Measurements from ENCODE around the gene LGALS7B.

The LGALS7B gene

GRCh38 chr19:38838208-38838985 is 49.4 kb downstream of the LGALS7B start:
- Histone ChIP-seq H3K4me1 (ENCODE audit: control insufficient read depth, low read length) (peaks cover 14% of the 10 kb centered on the region), H3K4me2 (ENCODE audit: low read length) (no peak overlapping the region), H3K27ac (ENCODE audit: low read depth, low read length) (no peak overlapping the region), H4K20me1 (ENCODE audit: control insufficient read depth, insufficient read depth, low read depth, low read length) (peaks cover 8% of the 10 kb centered on the region; the same call in 1 of the 2 replicates), H3K4me3 (ENCODE audit: low read length) (no peak overlapping the region), H3K36me3 (ENCODE audit: control insufficient read depth, low read length) (peaks cover 80% of the 10 kb centered on the region), H3K79me2 (ENCODE audit: control insufficient read depth, low read length) (peaks cover 27% of the 10 kb centered on the region), H3K27me3 (ENCODE audit: control insufficient read depth, low read length) (no peaks in the 10 kb centered on the region), H3F3A (ENCODE audit: control insufficient read depth, insufficient read depth) (peaks cover 65% of the 10 kb centered on the region), H3K9me3 (ENCODE audit: control insufficient read depth, insufficient read depth, low read length) (no peaks in the 10 kb centered on the region), H3K9me2 (replicated peaks; ENCODE audit: control insufficient read depth, low read length) (no peaks in the 10 kb centered on the region)
- TF ChIP-seq EZH2phosphoT487 (IDR thresholded peaks at IDR 0.05; ENCODE audit: borderline replicate concordance, low read length) (no peak), CTCF (IDR thresholded peaks at IDR 0.05; ENCODE audit: low read depth, low read length, poor library complexity, severe bottlenecking) (no peak)

GRCh38 chr19:38838986-38839761 is 50.2 kb downstream of the LGALS7B start:
- no peak for TF ChIP-seq CTCF (IDR thresholded peaks at IDR 0.05; ENCODE audit: low read depth, low read length, poor library complexity, severe bottlenecking)
- no peak for TF ChIP-seq EZH2phosphoT487 (IDR thresholded peaks at IDR 0.05; ENCODE audit: borderline replicate concordance, low read length)
- no peak overlapping the region for H3K4me3 ChIP-seq (ENCODE audit: low read length)
- H3K9me2 ChIP-seq (replicated peaks; ENCODE audit: control insufficient read depth, low read length): no peaks in the 10 kb centered on the region
- peaks cover 16% of the 10 kb centered on the region for H3K4me1 ChIP-seq (ENCODE audit: control insufficient read depth, low read length)
- H3F3A ChIP-seq (ENCODE audit: control insufficient read depth, insufficient read depth): peaks cover 62% of the 10 kb centered on the region
- no peaks in the 10 kb centered on the region for H3K9me3 ChIP-seq (ENCODE audit: control insufficient read depth, insufficient read depth, low read length)
- H3K27me3 ChIP-seq (ENCODE audit: control insufficient read depth, low read length): no peaks in the 10 kb centered on the region
- H4K20me1 ChIP-seq (ENCODE audit: control insufficient read depth, insufficient read depth, low read depth, low read length): peaks cover 12% of the 10 kb centered on the region
- peaks cover 88% of the 10 kb centered on the region for H3K36me3 ChIP-seq (ENCODE audit: control insufficient read depth, low read length)
- no peak overlapping the region for H3K27ac ChIP-seq (ENCODE audit: low read depth, low read length)
- H3K4me2 ChIP-seq (ENCODE audit: low read length): no peak overlapping the region
- H3K79me2 ChIP-seq (ENCODE audit: control insufficient read depth, low read length): peaks cover 35% of the 10 kb centered on the region

GRCh38 chr19:38839816-38840582 is 51.0 kb downstream of the LGALS7B start:
- Histone ChIP-seq H3K36me3 (ENCODE audit: control insufficient read depth, low read length) (peaks cover 96% of the 10 kb centered on the region), H3K4me2 (ENCODE audit: low read length) (no peak overlapping the region), H3K27ac (ENCODE audit: low read depth, low read length) (no peak overlapping the region), H4K20me1 (ENCODE audit: control insufficient read depth, insufficient read depth, low read depth, low read length) (peaks cover 12% of the 10 kb centered on the region), H3K9me2 (replicated peaks; ENCODE audit: control insufficient read depth, low read length) (no peaks in the 10 kb centered on the region), H3K27me3 (ENCODE audit: control insufficient read depth, low read length) (no peaks in the 10 kb centered on the region), H3F3A (ENCODE audit: control insufficient read depth, insufficient read depth) (peaks cover 58% of the 10 kb centered on the region), H3K4me3 (ENCODE audit: low read length) (no peak overlapping the region), H3K79me2 (ENCODE audit: control insufficient read depth, low read length) (peaks cover 43% of the 10 kb centered on the region), H3K9me3 (ENCODE audit: control insufficient read depth, insufficient read depth, low read length) (no peaks in the 10 kb centered on the region), H3K4me1 (ENCODE audit: control insufficient read depth, low read length) (peaks cover 20% of the 10 kb centered on the region)
- no peak for TF ChIP-seq CTCF (IDR thresholded peaks at IDR 0.05; ENCODE audit: low read depth, low read length, poor library complexity, severe bottlenecking)
- no peak for TF ChIP-seq EZH2phosphoT487 (IDR thresholded peaks at IDR 0.05; ENCODE audit: borderline replicate concordance, low read length)
